WTC11 (cell line): ENCODE measurements around the gene PRDM1.

Experiments used
- ATF1 ChIP-seq: sonication (generic); formaldehyde crosslinking; IDR thresholded peaks from 2 replicates; pipeline ENCODE4 v1.8.1; 2023; ENCODE audit warnings: mild to moderate bottlenecking, moderate library complexity, missing genetic modification reagents
- ELF4 ChIP-seq: sonication (generic); formaldehyde crosslinking; IDR thresholded peaks from 2 replicates; pipeline ENCODE4 v1.8.1; 2022; ENCODE audit warnings: low read depth, mild to moderate bottlenecking, moderate library complexity, missing genetic modification reagents
- FOXK1 ChIP-seq: sonication (generic); formaldehyde crosslinking; IDR thresholded peaks from 2 replicates; pipeline ENCODE4 v1.8.0; 2022; ENCODE audit warnings: mild to moderate bottlenecking, moderate library complexity, missing genetic modification reagents
- RORB ChIP-seq: fragments of 250-450 bp; sonication (Bioruptor Pico); IDR thresholded peaks from 2 replicates; pipeline ENCODE4 v1.9.0; 2021; ENCODE audit warnings: mild to moderate bottlenecking
- TP53 ChIP-seq: sonication (generic); formaldehyde crosslinking; IDR thresholded peaks from 2 replicates; pipeline ENCODE4 v1.8.1; 2023; ENCODE audit warnings: mild to moderate bottlenecking, missing genetic modification reagents
- ZNF416 ChIP-seq: fragments of 250-450 bp; sonication (Bioruptor Pico); IDR thresholded peaks from 2 replicates; pipeline ENCODE4 v1.9.0; 2021; ENCODE audit warnings: mild to moderate bottlenecking, inconsistent platforms
- ZNF671 ChIP-seq: fragments of 250-450 bp; sonication (Bioruptor Pico); IDR thresholded peaks from 2 replicates; pipeline ENCODE4 v1.8.0; 2021; ENCODE audit warnings: mild to moderate bottlenecking
- TF ChIP-seq, protein P1 (sequence below): fragments of 200-600 bp; IDR thresholded peaks from 2 replicates; pipeline ENCODE4 v1.8.0; 2022; ENCODE audit warnings: antibody characterized with exemption
- TF ChIP-seq, protein P2 (sequence below): sonication (generic); formaldehyde crosslinking; conservative IDR thresholded peaks from 2 replicates; pipeline ENCODE4 v1.8.1; 2022; ENCODE audit warnings: mild to moderate bottlenecking, missing genetic modification reagents
- TF ChIP-seq, protein P3 (sequence below): sonication (generic); formaldehyde crosslinking; IDR thresholded peaks from 2 replicates; pipeline ENCODE4 v1.8.0; 2022; ENCODE audit warnings: mild to moderate bottlenecking, missing genetic modification reagents
- TF ChIP-seq, protein P4 (sequence below): sonication (generic); formaldehyde crosslinking; IDR thresholded peaks from 2 replicates; pipeline ENCODE4 v1.8.1; 2022; ENCODE audit warnings: low read depth, mild to moderate bottlenecking, moderate library complexity, missing genetic modification reagents, borderline replicate concordance
- TF ChIP-seq, protein P5 (sequence below): fragments of 250-450 bp; sonication (Bioruptor Pico); IDR thresholded peaks from 2 replicates; pipeline ENCODE4 v1.8.0; 2021; ENCODE audit warnings: mild to moderate bottlenecking

DNA sequence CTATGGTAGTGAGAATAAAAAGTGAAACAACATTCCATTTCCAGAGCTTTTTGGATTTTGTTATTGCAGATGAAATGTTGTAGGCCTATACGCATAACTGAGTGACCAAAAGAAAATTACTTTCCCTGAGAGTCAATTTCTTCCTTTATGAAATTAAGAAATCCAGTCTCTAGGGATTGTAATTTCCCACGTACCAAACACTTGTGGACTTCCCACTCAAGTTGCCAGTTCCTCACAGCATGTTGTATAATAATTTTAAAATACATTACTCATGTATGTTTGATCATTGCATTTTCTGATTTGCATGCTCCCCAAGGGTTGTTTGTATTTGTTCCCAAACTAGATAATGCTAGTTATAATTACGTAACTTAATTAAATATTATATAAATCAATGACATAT, 12.0 kb upstream of the PRDM1 start:
- TF ChIP-seq, protein P1, sequence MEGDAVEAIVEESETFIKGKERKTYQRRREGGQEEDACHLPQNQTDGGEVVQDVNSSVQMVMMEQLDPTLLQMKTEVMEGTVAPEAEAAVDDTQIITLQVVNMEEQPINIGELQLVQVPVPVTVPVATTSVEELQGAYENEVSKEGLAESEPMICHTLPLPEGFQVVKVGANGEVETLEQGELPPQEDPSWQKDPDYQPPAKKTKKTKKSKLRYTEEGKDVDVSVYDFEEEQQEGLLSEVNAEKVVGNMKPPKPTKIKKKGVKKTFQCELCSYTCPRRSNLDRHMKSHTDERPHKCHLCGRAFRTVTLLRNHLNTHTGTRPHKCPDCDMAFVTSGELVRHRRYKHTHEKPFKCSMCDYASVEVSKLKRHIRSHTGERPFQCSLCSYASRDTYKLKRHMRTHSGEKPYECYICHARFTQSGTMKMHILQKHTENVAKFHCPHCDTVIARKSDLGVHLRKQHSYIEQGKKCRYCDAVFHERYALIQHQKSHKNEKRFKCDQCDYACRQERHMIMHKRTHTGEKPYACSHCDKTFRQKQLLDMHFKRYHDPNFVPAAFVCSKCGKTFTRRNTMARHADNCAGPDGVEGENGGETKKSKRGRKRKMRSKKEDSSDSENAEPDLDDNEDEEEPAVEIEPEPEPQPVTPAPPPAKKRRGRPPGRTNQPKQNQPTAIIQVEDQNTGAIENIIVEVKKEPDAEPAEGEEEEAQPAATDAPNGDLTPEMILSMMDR: no peak
- TF ChIP-seq, protein P2, sequence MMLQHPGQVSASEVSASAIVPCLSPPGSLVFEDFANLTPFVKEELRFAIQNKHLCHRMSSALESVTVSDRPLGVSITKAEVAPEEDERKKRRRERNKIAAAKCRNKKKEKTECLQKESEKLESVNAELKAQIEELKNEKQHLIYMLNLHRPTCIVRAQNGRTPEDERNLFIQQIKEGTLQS (CRISPR knock-in tag): no peak
- TF ChIP-seq ELF4 (CRISPR knock-in tag) (no peak), ZNF416 (no peak), ZNF671 (CRISPR knock-in tag) (no peak), RORB (CRISPR knock-in tag) (no peak), FOXK1 (no peak), ATF1 (CRISPR knock-in tag) (no peak), TP53 (no peak)
- TF ChIP-seq, protein P3, sequence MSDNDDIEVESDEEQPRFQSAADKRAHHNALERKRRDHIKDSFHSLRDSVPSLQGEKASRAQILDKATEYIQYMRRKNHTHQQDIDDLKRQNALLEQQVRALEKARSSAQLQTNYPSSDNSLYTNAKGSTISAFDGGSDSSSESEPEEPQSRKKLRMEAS (CRISPR knock-in tag): no peak
- TF ChIP-seq, protein P4, sequence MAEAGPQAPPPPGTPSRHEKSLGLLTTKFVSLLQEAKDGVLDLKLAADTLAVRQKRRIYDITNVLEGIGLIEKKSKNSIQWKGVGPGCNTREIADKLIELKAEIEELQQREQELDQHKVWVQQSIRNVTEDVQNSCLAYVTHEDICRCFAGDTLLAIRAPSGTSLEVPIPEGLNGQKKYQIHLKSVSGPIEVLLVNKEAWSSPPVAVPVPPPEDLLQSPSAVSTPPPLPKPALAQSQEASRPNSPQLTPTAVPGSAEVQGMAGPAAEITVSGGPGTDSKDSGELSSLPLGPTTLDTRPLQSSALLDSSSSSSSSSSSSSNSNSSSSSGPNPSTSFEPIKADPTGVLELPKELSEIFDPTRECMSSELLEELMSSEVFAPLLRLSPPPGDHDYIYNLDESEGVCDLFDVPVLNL (CRISPR knock-in tag): no peak
- TF ChIP-seq, protein P5, sequence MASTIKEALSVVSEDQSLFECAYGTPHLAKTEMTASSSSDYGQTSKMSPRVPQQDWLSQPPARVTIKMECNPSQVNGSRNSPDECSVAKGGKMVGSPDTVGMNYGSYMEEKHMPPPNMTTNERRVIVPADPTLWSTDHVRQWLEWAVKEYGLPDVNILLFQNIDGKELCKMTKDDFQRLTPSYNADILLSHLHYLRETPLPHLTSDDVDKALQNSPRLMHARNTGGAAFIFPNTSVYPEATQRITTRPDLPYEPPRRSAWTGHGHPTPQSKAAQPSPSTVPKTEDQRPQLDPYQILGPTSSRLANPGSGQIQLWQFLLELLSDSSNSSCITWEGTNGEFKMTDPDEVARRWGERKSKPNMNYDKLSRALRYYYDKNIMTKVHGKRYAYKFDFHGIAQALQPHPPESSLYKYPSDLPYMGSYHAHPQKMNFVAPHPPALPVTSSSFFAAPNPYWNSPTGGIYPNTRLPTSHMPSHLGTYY (CRISPR knock-in tag): no peak
